ENCODE measurements around the gene SSR1.
A peak's percentile ranks its signal among the peaks of the same experiment; 100 is the strongest.
"Not testable (repeated sequence)": the region's sequence is repeated elsewhere in the genome, so short reads cannot be mapped to it uniquely, and the experiment has no call there.

Gene SSR1

DNA sequence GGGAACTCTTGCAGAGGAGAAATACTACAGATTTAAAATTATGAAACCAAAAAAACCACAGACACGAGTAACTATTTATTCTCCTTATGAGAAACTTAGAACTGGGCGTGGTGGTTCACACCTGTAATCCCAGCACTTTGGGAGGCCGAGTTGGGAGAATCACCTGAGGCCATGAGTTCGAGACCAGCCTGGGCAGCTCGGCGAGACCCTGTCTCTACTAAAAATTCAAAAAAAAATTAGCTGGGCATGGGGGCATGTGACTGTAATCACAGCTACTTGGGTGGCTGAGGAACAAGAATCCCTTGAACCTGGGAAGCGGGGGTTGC is 36.8 kb downstream of the SSR1 start:
- no peak for DNase-seq

- DNase-seq = not testable (repeated sequence)
These were observed 38.5 kb downstream of the SSR1 start for GRCh38 chr6:7274525-7274924.

GRCh38 chr6:7273709-7274108 is 39.3 kb downstream of the SSR1 start:
- DNase-seq = no peak

DNA sequence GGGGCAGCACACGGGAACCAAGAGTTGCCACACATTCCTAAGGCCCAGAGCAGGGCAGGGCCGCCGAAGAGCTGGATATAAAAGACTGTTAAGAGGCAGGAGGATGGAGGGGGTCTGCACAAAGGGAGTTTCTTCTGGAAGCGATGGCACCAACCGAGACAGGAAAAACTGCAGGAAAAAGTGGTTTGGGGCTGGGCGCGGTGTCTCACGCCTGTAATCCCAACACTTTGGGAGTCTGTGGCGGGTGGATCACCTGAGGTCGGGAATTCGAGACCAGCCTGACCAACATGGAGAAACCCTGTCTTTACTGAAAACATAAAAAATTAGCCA is 41.8 kb downstream of the SSR1 start:
- peak in 2 of 4 experiments; percentile 35 to 58 for DNase-seq

DNA sequence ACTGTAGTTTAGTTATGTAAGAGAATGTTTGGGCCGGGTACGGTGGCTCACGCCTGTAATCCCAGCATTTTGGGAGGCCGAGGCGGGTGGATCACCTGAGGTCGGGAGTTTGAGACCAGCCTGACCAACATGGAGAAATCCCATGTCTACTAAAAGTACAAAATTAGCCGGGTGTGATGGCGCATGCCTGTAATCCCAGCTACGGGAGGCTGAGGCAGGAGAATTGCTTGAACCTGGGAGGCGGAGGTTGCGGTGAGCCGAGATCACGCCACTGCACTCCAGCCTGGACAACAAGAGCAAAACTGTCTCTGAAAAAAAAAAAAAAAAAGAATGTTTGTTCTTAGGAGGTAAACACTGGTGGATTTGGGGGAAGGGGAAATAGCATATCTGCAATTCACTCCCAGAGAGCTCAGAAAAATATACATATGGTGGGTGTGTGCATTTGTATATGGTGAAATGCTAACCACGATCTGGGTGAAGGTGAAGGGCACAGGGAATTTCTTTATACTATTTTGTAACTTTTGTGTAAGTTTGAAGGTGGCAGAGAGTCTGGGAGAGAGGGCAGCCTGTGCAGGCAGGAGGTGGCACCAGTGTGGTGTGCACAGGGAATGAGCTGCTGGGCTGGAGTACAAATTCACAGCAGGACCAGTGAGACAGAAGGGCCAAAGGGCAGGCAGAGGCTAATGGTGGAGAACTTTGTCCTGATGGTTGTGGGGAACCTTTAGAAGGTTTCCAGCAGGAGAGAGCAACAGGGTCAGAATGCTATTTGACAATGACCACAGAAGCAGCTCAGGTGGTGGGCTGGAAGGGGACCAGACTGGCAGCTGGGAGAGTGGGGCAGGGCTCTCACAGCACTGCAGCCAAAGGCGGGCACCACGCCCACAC is 42.4 kb downstream of the SSR1 start:
- peak in 2 of 4 experiments; percentile 29 to 36 for DNase-seq

DNA sequence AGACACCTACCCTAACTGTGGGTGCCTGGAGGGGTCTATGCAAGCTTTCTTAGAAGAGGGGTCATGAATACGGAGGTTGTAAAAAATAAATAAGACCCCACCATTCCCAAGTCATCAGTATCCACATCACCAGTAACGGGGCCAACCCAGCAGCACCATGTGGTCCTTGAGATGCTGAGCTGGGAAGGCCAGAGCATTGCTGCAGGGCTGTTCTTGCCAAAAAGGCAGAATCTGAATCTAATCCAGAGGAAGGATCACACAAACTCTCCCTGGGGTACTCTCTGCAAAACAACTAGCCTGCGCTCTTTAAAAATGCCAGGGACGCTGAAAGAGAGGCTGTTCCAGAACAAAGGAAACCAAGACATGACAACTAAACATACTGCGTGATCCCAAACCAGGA is 43.2 kb downstream of the SSR1 start:
- DNase-seq = no peak

DNA sequence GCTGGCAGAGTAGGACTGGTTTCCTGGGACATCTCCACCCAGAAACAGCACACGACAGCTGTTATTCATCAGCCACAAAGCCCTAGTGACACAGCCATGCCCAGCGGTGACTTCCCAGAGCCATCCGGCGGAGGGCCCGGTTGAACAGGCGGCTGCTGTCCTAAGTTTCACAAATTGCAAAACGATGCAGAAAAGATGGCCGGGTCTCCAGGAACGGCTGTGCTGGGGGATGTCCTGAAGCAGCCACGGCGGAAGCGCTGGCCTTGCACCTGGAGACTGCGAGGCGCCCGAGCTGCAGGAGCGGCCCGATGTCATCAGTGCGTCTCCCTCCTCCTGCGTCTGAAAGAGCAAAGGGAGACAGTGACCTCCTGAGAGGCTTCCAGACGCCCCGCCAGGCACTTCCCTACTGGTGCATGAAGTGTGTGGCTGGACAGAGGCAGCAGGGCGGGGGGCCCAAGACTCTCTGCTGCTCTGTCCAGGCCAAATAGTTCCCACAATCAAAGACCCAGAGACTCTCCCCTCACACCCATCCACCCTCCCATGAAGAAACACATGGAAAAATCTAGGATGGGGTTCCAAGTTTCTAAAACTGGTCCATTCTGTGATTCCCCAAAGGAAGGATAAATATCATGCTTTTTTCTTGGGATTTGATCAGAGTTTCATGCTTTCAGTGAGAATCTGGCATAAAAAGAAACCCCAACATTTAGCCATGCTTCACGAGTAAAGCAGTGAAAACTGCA is 44.0 kb downstream of the SSR1 start:
- DNase-seq = no peak

DNA sequence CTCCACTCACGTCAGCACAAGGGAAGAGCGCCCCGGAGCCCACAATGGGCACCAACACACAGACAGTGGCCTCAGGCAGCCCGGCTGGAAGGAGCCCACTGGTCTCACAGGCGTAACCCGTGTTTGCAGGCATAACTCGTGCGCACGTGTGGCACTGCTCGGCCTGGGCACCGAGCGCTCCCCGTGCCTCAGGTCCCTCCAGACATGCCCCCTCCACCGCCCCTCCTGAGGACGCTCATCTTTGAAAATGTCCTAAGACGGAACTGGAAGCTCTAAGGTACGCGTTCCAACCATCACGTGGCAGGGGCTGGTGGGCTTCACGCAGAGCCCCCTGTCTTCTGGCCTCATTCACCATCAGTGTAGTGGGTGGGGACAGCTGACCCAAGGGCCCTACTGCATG is 44.6 kb downstream of the SSR1 start:
- DNase-seq = no peak

DNA sequence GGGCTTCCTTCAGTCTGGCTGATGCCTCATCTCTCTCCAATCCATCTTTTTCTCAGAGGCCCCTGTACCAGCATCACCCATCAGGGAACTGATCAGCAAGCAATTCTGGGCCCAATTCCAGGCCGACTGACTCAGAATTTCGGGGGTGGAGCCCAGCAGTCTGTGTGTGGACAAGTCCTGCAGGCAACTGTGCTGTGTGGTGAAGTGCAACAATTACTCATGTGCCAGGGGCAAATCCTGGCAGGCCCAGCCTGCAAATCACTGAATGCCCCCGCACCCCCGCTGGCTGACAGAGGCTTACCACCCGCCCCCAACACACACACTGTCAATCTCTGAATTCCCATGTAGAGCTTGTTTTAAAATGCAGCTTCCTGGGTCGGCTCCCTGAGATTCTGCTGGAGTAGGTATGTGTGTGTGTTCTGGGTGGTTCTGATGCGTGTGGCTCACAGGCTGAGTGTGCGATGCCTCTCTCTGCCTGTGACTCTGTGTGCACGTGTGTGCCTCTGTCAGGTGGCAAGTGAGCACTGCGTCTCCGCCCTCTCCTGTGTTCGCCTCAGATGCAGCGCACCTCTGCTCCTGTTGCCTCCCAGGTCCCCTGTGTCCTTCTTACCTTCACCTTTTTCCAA is 45.4 kb downstream of the SSR1 start:
- peak; percentile 73 to 86 (median 78) for DNase-seq

- no peak for DNase-seq
These were observed 45.9 kb downstream of the SSR1 start for GRCh38 chr6:7267071-7267465.

- not testable (repeated sequence) for DNase-seq
These were observed 47.6 kb downstream of the SSR1 start for GRCh38 chr6:7265385-7265726.

DNA sequence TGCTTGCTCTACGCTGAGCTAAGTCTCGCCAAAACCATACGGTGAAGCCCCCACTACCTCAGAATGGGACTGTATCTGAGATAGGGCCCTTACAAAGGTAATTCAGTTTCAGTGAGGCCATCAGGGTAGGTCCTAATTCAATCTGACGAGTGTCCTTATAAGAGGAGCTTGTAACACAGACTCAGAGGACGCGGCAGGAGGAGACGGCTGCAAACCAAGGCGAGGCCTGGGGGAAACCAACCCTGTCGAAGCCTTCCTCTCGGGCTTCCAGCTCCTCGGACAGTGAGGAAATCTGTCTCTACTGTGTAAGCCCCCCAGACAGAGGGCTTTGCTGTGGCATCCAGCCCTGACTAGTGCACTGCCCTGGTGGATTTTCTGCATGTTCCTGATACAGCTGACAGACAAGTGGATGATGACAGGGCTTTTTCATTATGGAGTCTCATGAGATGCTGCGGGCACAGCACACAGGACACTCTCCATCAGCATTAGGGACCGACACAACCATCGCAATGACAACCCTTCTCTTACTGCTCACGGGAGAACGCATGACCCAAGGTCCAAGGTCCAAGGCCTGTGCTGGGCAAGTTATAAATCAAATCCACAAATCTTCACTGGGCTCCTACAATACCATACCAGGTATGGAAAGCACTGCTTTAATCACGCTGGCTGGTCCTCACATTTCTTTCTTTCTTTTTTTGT is 48.2 kb downstream of the SSR1 start:
- no peak for DNase-seq

GRCh38 chr6:7264041-7264440 is 49.0 kb downstream of the SSR1 start:
- DNase-seq = no peak

- DNase-seq = not testable (repeated sequence)
These were observed 49.5 kb downstream of the SSR1 start for GRCh38 chr6:7263519-7263805.

- peak in 2 of 4 experiments; percentile 74 for DNase-seq
These were observed 50.1 kb downstream of the SSR1 start for GRCh38 chr6:7262746-7263518.

GRCh38 chr6:7261852-7262461 is 51.0 kb downstream of the SSR1 start:
- peak; percentile 44 to 64 (median 56) for DNase-seq

- peak; percentile 91 to 96 (median 94) for DNase-seq
These were observed 51.8 kb downstream of the SSR1 start for GRCh38 chr6:7261032-7261841.

- DNase-seq = peak in 1 of 4 experiments; percentile 51
These were observed 52.5 kb downstream of the SSR1 start for GRCh38 chr6:7260291-7261031.

DNA sequence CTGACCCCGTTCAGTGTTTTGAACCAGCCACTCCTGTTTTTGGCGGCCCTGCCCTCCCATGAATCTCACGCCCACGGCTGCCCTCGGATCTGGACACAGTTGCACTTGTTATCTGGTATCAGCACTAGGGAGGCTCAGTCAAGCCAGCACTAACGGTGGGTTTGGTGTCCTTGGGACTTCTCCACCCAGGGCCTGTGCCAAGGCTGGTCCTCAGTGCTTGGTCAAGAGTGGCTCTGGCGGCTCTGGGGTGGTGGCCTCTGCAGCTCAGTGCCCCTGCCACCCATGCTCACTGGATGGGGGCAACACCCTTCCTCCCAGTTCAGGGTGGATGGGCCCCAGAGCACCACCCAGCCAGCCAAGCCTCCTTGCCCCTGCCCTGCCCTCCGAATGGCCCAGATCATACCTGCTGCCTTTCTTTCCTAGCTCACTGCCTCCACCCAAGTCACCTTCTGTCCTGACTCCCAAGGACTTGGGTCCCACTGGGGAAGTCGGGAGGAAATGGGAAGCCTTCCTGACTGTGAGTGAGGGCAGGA is 54.7 kb downstream of the SSR1 start:
- no peak for DNase-seq
